GM19324 (cell line): ENCODE data around the gene EEFSEC.

Experiments
- ATAC-seq: cut with Tn5 transposase; IDR thresholded peaks from one replicate; pipeline ENCODE4 v1.9.1; 2021; ENCODE audit warnings: mild to moderate bottlenecking, moderate library complexity; ENCODE audit not compliant: unreplicated experiment, low FRiP score

EEFSEC gene

DNA sequence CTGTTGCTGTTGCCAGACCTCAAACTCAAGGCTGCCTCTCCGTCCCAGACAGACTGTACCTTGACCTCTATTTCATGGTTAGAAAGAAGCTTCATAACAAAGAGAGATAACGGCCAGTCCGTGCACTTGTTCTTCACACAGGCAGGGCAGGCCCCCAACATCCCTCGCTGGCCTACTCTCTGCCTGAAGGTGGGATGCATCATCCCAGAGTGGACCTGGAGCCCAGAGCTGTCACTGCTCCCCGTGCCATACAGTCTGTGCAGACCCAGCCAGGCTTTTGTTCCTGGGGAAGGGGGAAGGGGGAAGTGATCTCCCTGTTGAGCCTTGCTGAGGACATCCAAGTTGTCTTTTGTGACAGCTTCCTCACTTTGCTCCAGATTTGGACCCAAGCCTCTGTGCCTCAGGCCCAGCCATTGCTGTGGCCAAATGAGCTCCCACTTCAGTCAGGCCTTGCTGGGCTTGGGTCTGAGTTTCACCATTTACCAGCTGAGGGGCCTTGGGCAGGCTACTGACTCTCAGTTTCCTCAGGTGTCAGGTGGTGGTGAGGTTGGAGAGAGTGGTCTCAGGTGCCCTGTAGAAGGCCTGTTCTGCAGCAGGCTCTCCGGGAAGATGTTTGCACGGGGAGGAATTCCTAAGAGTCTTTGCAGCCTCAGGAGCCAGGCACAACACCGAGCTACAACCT is 171.8 kb downstream of the EEFSEC start:
- ATAC-seq: no peak

DNA sequence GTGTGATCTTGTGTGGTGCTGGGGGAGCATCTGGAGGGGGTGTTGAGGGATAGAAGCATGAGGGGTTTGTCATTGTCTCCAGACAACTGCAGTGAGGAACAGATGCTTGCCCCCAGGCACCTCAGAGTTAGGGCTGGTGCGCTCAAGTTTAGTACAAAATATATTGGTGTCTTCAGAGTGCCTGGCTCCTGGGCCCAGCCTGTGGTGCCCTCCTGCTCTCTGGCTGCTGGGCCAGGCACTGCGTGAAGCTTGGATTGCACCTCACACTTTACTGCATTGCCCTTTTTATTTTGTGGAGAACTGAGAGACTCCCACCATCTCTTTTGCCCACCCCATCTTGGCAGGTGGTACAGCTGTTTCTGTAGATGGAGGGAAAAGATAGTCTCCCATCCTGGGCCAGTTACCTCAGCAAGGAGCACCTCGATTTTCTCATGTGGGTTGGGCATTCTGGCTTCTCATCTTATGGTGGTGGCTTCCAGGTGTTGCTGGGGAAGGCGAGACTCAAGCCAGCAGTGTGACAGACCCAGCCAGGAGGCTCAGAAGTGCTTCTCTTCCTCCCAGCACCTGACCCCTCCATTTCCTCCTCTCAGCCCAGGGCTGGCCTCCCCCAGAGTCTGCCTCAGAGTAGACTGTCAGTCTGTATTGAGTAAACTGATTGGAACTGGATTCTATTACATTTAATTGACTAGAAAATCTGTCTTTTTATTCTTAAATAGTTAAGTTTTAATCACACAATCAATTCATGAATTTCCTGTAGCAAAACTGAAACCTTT is 173.0 kb downstream of the EEFSEC start:
- ATAC-seq: no peak

DNA sequence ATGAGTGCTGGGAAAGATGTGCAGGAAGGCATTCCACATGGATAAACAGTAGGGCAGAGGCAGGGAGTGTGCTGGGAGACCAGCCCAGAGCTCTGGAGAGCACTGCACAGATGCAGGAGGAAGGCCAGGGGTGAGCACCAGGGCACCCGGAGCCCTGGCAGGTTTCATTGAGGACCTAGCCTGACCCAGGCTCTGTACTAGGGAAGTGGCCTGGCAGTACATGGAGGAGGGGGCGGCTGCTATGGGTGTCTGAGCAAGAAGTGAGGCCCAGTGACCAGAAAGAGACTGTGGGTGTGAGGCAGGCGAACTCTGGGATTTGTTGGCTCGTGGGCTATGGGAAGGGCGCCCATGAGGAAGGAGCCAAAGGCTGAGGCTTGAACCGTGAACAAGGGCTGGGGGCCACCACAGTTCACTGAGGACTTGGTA is 174.3 kb downstream of the EEFSEC start:
- ATAC-seq: no peak

GRCh38 chr3:128328546-128329458 is 175.5 kb downstream of the EEFSEC start:
- no peak for ATAC-seq

- ATAC-seq: no peak
Measured at GRCh38 chr3:128329491-128330213, 176.4 kb downstream of the EEFSEC start.

- no peak for ATAC-seq
Measured at GRCh38 chr3:128330214-128330842, 177.0 kb downstream of the EEFSEC start.

DNA sequence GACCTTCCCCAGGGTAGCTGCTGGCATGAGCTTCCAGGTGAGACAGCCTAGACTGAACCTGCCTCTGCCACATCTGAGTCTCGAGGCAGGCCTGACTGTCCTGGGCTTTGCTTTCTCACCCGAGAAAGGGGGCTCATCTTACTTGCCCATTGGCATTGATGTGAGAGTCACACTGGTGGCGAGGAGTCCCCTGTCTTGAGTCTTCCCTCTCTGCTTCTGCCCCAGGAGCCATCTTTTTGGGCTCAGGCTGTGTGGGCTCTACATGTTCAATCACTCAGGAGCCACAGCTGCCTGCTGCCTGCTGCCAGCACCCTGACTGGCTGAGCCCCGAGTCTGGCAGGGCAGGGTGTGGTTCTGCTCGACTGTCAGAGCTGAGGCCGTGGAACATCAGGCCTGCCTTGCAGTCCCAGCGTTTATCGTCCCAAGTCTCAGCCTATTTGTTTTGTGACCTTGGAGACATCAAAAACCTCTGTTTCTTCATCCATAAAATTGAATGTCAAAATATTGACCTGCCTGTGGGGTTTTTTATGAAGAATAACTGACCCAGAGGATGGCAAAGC is 180.9 kb downstream of the EEFSEC start:
- no peak for ATAC-seq

GRCh38 chr3:128334766-128335165 is 181.5 kb downstream of the EEFSEC start:
- ATAC-seq: no peak

GRCh38 chr3:128335621-128336296 is 182.5 kb downstream of the EEFSEC start:
- no peak for ATAC-seq

DNA sequence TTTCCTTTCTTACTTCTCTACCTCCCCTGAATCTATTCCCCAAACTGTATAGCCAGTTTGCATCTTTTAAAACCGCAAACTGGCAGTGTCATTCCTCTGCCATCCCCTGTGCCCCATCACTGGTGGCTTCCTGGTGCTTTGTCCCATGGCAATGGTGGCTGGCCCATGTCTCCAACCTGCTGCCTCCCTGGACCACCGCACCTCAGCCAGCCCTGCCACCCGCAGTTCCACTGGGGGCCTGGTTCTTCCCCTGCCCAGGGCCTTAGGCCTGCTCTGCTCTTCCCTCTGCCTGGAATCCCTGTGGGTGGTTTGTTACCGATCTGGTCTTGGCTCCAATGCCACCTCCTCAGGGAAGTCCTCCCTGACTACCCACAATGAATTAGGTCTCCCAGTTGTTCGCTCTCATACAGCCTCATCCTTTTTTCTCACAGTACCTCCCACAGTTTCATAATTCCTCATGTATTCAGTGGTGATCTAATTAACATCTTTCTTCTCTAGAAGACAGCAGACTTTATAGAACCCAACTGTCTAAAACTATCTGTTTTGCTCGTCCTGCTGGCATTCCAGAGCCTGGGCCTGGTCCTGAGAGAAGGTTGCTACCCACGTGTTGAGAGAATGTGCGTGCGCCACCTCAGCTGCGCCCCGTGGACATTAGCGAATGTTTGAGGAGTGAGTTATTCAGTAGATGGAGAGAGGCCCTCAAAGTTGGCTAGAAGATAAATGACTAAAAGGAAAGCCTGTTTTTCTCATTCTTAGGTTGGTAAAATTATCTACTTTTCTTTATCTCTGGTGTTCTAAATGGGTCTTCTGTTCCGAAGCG is 183.3 kb downstream of the EEFSEC start:
- no peak for ATAC-seq

DNA sequence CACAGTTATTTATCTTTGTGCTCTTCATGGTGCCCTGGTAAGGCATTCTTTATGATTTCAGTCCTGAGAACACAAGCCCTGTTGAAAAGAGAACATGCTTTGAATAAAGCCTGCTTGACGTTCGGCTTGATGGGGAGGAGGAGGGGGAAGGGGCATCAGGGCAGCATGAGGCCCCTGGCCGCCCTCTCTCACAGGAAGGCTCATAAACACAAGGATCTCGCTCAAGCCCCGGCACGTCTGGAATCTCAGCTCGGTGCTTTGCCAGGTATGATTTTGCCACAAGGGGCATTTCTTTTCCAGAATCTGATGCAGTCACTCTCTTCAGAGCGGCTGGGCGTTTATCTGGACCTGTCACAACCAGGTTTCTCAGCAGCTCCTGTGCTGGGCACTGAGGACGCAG is 184.0 kb downstream of the EEFSEC start:
- no peak for ATAC-seq

GRCh38 chr3:128338536-128339330 is 185.5 kb downstream of the EEFSEC start:
- ATAC-seq: no peak

GRCh38 chr3:128339491-128340012 is 186.3 kb downstream of the EEFSEC start:
- ATAC-seq: no peak

DNA sequence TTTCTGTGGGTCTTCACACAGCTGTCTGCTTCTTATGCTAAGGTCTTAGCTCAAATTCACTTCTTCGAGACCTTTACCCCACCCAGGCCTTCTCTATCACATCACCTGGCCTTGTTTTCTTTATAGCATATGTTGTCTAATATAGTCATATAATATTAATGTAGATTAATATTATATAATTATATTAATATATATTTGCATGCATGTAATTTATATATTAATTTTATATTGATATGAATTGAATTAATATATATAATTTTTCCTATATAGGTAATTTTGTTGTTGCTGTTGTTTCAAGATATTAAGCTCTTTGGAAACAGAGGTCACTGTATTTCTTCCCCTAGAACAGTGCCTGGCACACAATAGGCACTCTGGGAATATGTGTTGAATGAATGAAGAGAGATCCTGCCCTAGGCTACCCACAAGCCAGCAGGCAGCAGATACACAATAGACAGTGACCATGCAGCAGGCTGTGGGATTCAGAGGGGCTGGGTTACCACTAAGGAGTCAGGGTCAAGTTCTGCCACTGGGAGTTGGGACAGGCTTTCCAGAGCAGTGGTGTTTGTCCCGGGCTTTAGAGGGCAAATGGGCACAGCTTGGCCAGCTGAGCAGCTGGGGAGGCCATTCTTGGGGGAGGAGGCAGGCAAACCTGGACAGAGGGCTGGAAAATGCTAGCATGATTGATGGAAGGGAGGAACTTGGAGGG is 187.1 kb downstream of the EEFSEC start:
- no peak for ATAC-seq

- no peak for ATAC-seq
Measured at GRCh38 chr3:128340904-128341555, 187.7 kb downstream of the EEFSEC start.
